Ishikawa (cell line): ENCODE measurements around the gene FLAD1.

Experiments used
- CEBPB ChIP-seq: IDR thresholded peaks from 2 replicates; pipeline ENCODE4 v1.6.1; 2012
- CREB1 ChIP-seq: IDR thresholded peaks from 2 replicates; pipeline ENCODE4 v1.6.1; 2012; ENCODE audit warnings: low read depth
- EGR1 ChIP-seq: IDR thresholded peaks from 2 replicates; pipeline ENCODE4 v1.6.1; 2012
- EP300 ChIP-seq: IDR thresholded peaks from 2 replicates; pipeline ENCODE4 v1.6.1; 2012; ENCODE audit warnings: borderline replicate concordance
- FOXM1 ChIP-seq: IDR thresholded peaks from 2 replicates; pipeline ENCODE4 v1.6.1; 2012; ENCODE audit warnings: low read depth, borderline replicate concordance
- MAX ChIP-seq: IDR thresholded peaks from 2 replicates; pipeline ENCODE4 v1.6.1; 2012
- NFIC ChIP-seq: IDR thresholded peaks from 2 replicates; pipeline ENCODE4 v1.6.1; 2012
- RAD21 ChIP-seq: IDR thresholded peaks from 2 replicates; pipeline ENCODE4 v1.6.1; 2012; ENCODE audit warnings: low read depth
- REST ChIP-seq: IDR thresholded peaks from 2 replicates; pipeline ENCODE4 v1.6.1; 2012; ENCODE audit warnings: low read depth, mild to moderate bottlenecking
- TAF1 ChIP-seq: IDR thresholded peaks from 2 replicates; pipeline ENCODE4 v1.6.1; 2012; ENCODE audit warnings: low read depth, mild to moderate bottlenecking
- TCF12 ChIP-seq: IDR thresholded peaks from 2 replicates; pipeline ENCODE4 v1.6.1; 2012; ENCODE audit warnings: low read depth
- TEAD4 ChIP-seq: IDR thresholded peaks from 2 replicates; pipeline ENCODE4 v1.6.1; 2012
- USF1 ChIP-seq: IDR thresholded peaks from 2 replicates; pipeline ENCODE4 v1.6.1; 2012
- YY1 ChIP-seq: IDR thresholded peaks from 2 replicates; pipeline ENCODE4 v1.6.1; 2012; ENCODE audit warnings: low read depth
- ZBTB7A ChIP-seq: IDR thresholded peaks from 2 replicates; pipeline ENCODE4 v1.6.1; 2012; ENCODE audit warnings: low read depth

The FLAD1 gene

GRCh38 chr1:154960446-154961136 lies 22.6 kb upstream of the FLAD1 start:
- no peak for TF ChIP-seq FOXM1
- TF ChIP-seq EP300 = no peak
- TF ChIP-seq TAF1 = no peak
- no peak for TF ChIP-seq TEAD4
- TF ChIP-seq RAD21 = no peak
- TF ChIP-seq USF1 = no peak
- no peak for TF ChIP-seq YY1
- no peak for TF ChIP-seq ZBTB7A
- TF ChIP-seq NFIC = no peak
- no peak for TF ChIP-seq CEBPB
- no peak for TF ChIP-seq EGR1
- TF ChIP-seq REST = no peak
- TF ChIP-seq MAX = no peak
- no peak for TF ChIP-seq TCF12
- TF ChIP-seq CREB1 = no peak

GRCh38 chr1:154961207-154962155 lies 21.7 kb upstream of the FLAD1 start, which contains the start of gene PYGO2:
Gene PYGO2 (minus strand): TSS chr1:154961782. CDS start chr1:154961576, 206 bp downstream.
- TF ChIP-seq MAX (peak; percentile 16; the same call in 1 of the 2 replicates), CEBPB (no peak; the same call in 1 of the 2 replicates), EP300 (peak; percentile 42; the same call in 1 of the 2 replicates), TEAD4 (no peak), TAF1 (peak; percentile 76), TCF12 (peak; percentile 0; the same call in 1 of the 2 replicates), NFIC (no peak; the same call in 1 of the 2 replicates), RAD21 (peak; percentile 30; the same call in 1 of the 2 replicates), CREB1 (0 out of 2 replicates have a peak, but pooled peaks have one; percentile 27), YY1 (peak; percentile 62), REST (peak; percentile 6; the same call in 1 of the 2 replicates), ZBTB7A (peak; percentile 77; the same call in 1 of the 2 replicates)

- no peak for TF ChIP-seq CREB1
- TF ChIP-seq TEAD4 = no peak
- TF ChIP-seq NFIC = no peak
- no peak for TF ChIP-seq YY1
- TF ChIP-seq REST = no peak
- no peak for TF ChIP-seq TCF12
- TF ChIP-seq EP300 = no peak
- no peak for TF ChIP-seq USF1
- no peak for TF ChIP-seq TAF1
- TF ChIP-seq MAX = no peak; the same call in 1 of the 2 replicates
- TF ChIP-seq EGR1 = no peak
- no peak for TF ChIP-seq RAD21
- TF ChIP-seq CEBPB = no peak
- no peak for TF ChIP-seq FOXM1
- no peak; the same call in 1 of the 2 replicates for TF ChIP-seq ZBTB7A
Measured at GRCh38 chr1:154962156-154962749, 20.9 kb upstream of the FLAD1 start.
